ENCODE measurements around the gene SLC6A8.

- TF ChIP-seq, protein P1, sequence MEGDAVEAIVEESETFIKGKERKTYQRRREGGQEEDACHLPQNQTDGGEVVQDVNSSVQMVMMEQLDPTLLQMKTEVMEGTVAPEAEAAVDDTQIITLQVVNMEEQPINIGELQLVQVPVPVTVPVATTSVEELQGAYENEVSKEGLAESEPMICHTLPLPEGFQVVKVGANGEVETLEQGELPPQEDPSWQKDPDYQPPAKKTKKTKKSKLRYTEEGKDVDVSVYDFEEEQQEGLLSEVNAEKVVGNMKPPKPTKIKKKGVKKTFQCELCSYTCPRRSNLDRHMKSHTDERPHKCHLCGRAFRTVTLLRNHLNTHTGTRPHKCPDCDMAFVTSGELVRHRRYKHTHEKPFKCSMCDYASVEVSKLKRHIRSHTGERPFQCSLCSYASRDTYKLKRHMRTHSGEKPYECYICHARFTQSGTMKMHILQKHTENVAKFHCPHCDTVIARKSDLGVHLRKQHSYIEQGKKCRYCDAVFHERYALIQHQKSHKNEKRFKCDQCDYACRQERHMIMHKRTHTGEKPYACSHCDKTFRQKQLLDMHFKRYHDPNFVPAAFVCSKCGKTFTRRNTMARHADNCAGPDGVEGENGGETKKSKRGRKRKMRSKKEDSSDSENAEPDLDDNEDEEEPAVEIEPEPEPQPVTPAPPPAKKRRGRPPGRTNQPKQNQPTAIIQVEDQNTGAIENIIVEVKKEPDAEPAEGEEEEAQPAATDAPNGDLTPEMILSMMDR (conservative IDR thresholded peaks at IDR 0.05; ENCODE audit: low read depth, low read length) = no peak
- TF ChIP-seq EZH2 (IDR thresholded peaks at IDR 0.05; ENCODE audit: borderline replicate concordance, low read depth, low read length, poor library complexity, severe bottlenecking) = no peak
Observed at GRCh38 chrX:153659268-153659667, 28.5 kb upstream of the SLC6A8 start.

All from A673 (cell line).